NCI-H2171 treated with DMSO at 0.1 percent for 48 hours (cell line): Measurements from ENCODE around the gene CALN1.
"Not testable (repeated sequence)": the region's sequence is repeated elsewhere in the genome, so short reads cannot be mapped to it uniquely, and the experiment has no call there.

Experiments used
- DNase-seq: peaks from one replicate; lab custom pipeline; 2025; lab: John Stamatoyannopoulos, UW

Gene CALN1

GRCh38 chr7:72097226-72097625 is 314.9 kb downstream of the CALN1 start:
- DNase-seq = no peak

- no peak for DNase-seq
Observed at GRCh38 chr7:72092769-72093168, 319.4 kb downstream of the CALN1 start.

- peak; percentile 85 for DNase-seq
Observed at GRCh38 chr7:72087926-72088325, 324.2 kb downstream of the CALN1 start.

GRCh38 chr7:72080865-72081510 is 331.1 kb downstream of the CALN1 start:
- DNase-seq = no peak

GRCh38 chr7:72080341-72080766 is 331.8 kb downstream of the CALN1 start:
- peak; percentile 43 for DNase-seq

GRCh38 chr7:72078856-72079255 is 333.3 kb downstream of the CALN1 start:
- no peak for DNase-seq

- DNase-seq = no peak
Observed at GRCh38 chr7:72078301-72078700, 333.8 kb downstream of the CALN1 start.

- DNase-seq = no peak
Observed at GRCh38 chr7:72077786-72078185, 334.4 kb downstream of the CALN1 start.

- DNase-seq = no peak
Observed at GRCh38 chr7:72072901-72073300, 339.2 kb downstream of the CALN1 start.

GRCh38 chr7:72069263-72069662 is 342.9 kb downstream of the CALN1 start:
- DNase-seq = no peak

- not testable (repeated sequence) for DNase-seq
Observed at GRCh38 chr7:72065764-72066163, 346.4 kb downstream of the CALN1 start.

GRCh38 chr7:72064916-72065315 is 347.2 kb downstream of the CALN1 start:
- DNase-seq = no peak

GRCh38 chr7:72063330-72063729 is 348.8 kb downstream of the CALN1 start:
- DNase-seq = no peak

GRCh38 chr7:72062666-72063065 is 349.5 kb downstream of the CALN1 start:
- DNase-seq = no peak

GRCh38 chr7:72059925-72060324 is 352.2 kb downstream of the CALN1 start:
- DNase-seq = no peak

GRCh38 chr7:72058579-72058978 is 353.6 kb downstream of the CALN1 start:
- DNase-seq = no peak

- no peak for DNase-seq
Observed at GRCh38 chr7:72057796-72058195, 354.3 kb downstream of the CALN1 start.

- DNase-seq = no peak
Observed at GRCh38 chr7:72057231-72057630, 354.9 kb downstream of the CALN1 start.

GRCh38 chr7:72055426-72055825 is 356.7 kb downstream of the CALN1 start:
- DNase-seq = no peak

- no peak for DNase-seq
Observed at GRCh38 chr7:72053292-72053691, 358.8 kb downstream of the CALN1 start.

- no peak for DNase-seq
Observed at GRCh38 chr7:72048420-72048819, 363.7 kb downstream of the CALN1 start.

GRCh38 chr7:72042855-72043254 is 369.3 kb downstream of the CALN1 start:
- no peak for DNase-seq

GRCh38 chr7:72040641-72041040 is 371.5 kb downstream of the CALN1 start:
- DNase-seq = no peak

- DNase-seq = no peak
Observed at GRCh38 chr7:72039460-72039859, 372.7 kb downstream of the CALN1 start.
